Esophagus (tissue), 2 donors: ENCODE measurements around the gene FBXL20. TPM values are rescaled to one million over a fixed set of nuclear protein-coding genes. Genes with fewer than 3 reads are reported as not detected.
A peak's percentile ranks its signal among the peaks of the same experiment; 100 is the strongest.

Experiments
- H3K27ac ChIP-seq, 2 donors: one replicate each; pipeline ENCODE4 v1.5.1; 2013; ENCODE audit warnings: low read depth in 2 of 2, mild to moderate bottlenecking in 2 of 2, inconsistent platforms in 1 of 2, low read length in 1 of 2, moderate library complexity in 1 of 2
- H3K27me3 ChIP-seq, 2 donors: one replicate each; pipeline ENCODE4 v1.6.1; 2013; ENCODE audit warnings: low read length in 2 of 2, control low read depth in 1 of 2, mild to moderate bottlenecking in 1 of 2; ENCODE audit not compliant: insufficient read depth in 2 of 2, control insufficient read depth in 1 of 2
- H3K36me3 ChIP-seq, 2 donors: one replicate each; pipeline ENCODE4 v1.6.1; 2013; ENCODE audit warnings: low read length in 1 of 2; ENCODE audit not compliant: control insufficient read depth in 2 of 2, insufficient read depth in 2 of 2
- H3K4me1 ChIP-seq, 2 donors: one replicate each; pipeline ENCODE4 v1.6.1; 2013; ENCODE audit warnings: low read length in 1 of 2; ENCODE audit not compliant: control insufficient read depth in 2 of 2, insufficient read depth in 2 of 2
- H3K4me3 ChIP-seq, 2 donors: one replicate each; pipeline ENCODE4 v1.5.1; 2013; ENCODE audit warnings: low read length in 2 of 2, mild to moderate bottlenecking in 2 of 2, low read depth in 1 of 2, moderate library complexity in 1 of 2
- H3K9me3 ChIP-seq, 2 donors: one replicate each; pipeline ENCODE4 v1.6.1; 2013; ENCODE audit warnings: mild to moderate bottlenecking in 2 of 2, low read depth in 1 of 2, low read length in 1 of 2, moderate library complexity in 1 of 2; ENCODE audit not compliant: control insufficient read depth in 2 of 2, insufficient read depth in 1 of 2
- WGBS, 2 donors: extraction: QIAGEN DNeasy Blood & Tissue Kit; methylation state at CpG; one replicate each; pipeline ENCODE4 v1.1.7; 2013; 5-methylcytosine and 5-hydroxymethylcytosine counted together
- polyA plus RNA-seq, 2 donors: library from polyadenylated mRNA; stranded (reverse); fragments of 200-250 nt; gene quantifications; one replicate each; pipeline ENCODE4 v1.2.3, GENCODE V29; 2013
- donor health status: healthy with polysubstance abuse.
- donor health status: Bipolar disorder and iron deficiency.

FBXL20 gene
- polyA plus RNA-seq, 2 donors = 2.3 to 3.8 TPM

GRCh38 chr17:39217734-39218369, 183.6 kb downstream of the FBXL20 start:
- no peak overlapping the region for H3K4me3 ChIP-seq
- H3K9me3 ChIP-seq = no peaks in the 10 kb centered on the region
- no peak overlapping the region for H3K27ac ChIP-seq
- H3K4me1 ChIP-seq = no peaks in the 10 kb centered on the region
- no peaks in the 10 kb centered on the region for H3K36me3 ChIP-seq
- H3K27me3 ChIP-seq = no peaks in the 10 kb centered on the region
- WGBS, 2 donors = 20 to 31% methylated on average over 24 of the region's 24 CpGs

GRCh38 chr17:39213852-39214251, 187.6 kb downstream of the FBXL20 start:
- 62 to 72% methylated on average over 9 of the region's 9 CpGs for WGBS, 2 donors
- Histone ChIP-seq H3K9me3 (no peaks in the 10 kb centered on the region), H3K27ac (no peak overlapping the region), H3K4me1 (peaks cover 3 to 17% of the 10 kb centered on the region in 2 donors), H3K27me3 (no peaks in the 10 kb centered on the region), H3K4me3 (no peak overlapping the region), H3K36me3 (no peaks in the 10 kb centered on the region)

- H3K27me3 ChIP-seq = no peaks in the 10 kb centered on the region
- H3K36me3 ChIP-seq = no peaks in the 10 kb centered on the region
- H3K9me3 ChIP-seq = no peaks in the 10 kb centered on the region
- WGBS, 2 donors = 46 to 58% methylated on average over 16 of the region's 16 CpGs
- no peak overlapping the region for H3K4me3 ChIP-seq
- H3K4me1 ChIP-seq = peaks cover 3 to 18% of the 10 kb centered on the region in 2 donors
- H3K27ac ChIP-seq = peak overlapping the region in 1 of 2 donors; percentile 13
Observed at GRCh38 chr17:39212841-39213480, 188.5 kb downstream of the FBXL20 start.

- Histone ChIP-seq H3K4me1 (peaks cover 3 to 18% of the 10 kb centered on the region in 2 donors), H3K4me3 (no peak overlapping the region), H3K9me3 (no peaks in the 10 kb centered on the region), H3K27ac (peak overlapping the region in 1 of 2 donors; percentile 13), H3K36me3 (no peaks in the 10 kb centered on the region), H3K27me3 (no peaks in the 10 kb centered on the region)
- 58 to 68% methylated on average over 11 of the region's 11 CpGs for WGBS, 2 donors
Observed at GRCh38 chr17:39212195-39212810, 189.1 kb downstream of the FBXL20 start.

- Histone ChIP-seq H3K27ac (no peak overlapping the region), H3K9me3 (no peaks in the 10 kb centered on the region), H3K27me3 (no peaks in the 10 kb centered on the region), H3K4me1 (peaks cover 3 to 18% of the 10 kb centered on the region in 2 donors), H3K36me3 (peaks cover 0 to 2% of the 10 kb centered on the region in 2 donors), H3K4me3 (peak overlapping the region; percentile 22 to 31)
- WGBS, 2 donors = 12 to 15% methylated on average over 22 of the region's 22 CpGs
Observed at GRCh38 chr17:39210093-39210434, 191.4 kb downstream of the FBXL20 start.

GRCh38 chr17:39209317-39210092, 191.9 kb downstream of the FBXL20 start:
- H3K27ac ChIP-seq = no peak overlapping the region
- H3K4me1 ChIP-seq = peaks cover 3 to 18% of the 10 kb centered on the region in 2 donors
- H3K36me3 ChIP-seq = peaks cover 1 to 4% of the 10 kb centered on the region in 2 donors
- no peaks in the 10 kb centered on the region for H3K9me3 ChIP-seq
- WGBS, 2 donors = 2 to 3% methylated on average over 35 to 39 of the region's 39 CpGs
- no peaks in the 10 kb centered on the region for H3K27me3 ChIP-seq
- H3K4me3 ChIP-seq = peak overlapping the region; percentile 22 to 31

GRCh38 chr17:39208893-39209292, 192.5 kb downstream of the FBXL20 start:
- no peaks in the 10 kb centered on the region for H3K27me3 ChIP-seq

GRCh38 chr17:39208136-39208535, 193.3 kb downstream of the FBXL20 start:
- Histone ChIP-seq H3K27ac (no peak overlapping the region), H3K27me3 (no peaks in the 10 kb centered on the region), H3K4me3 (no peak overlapping the region), H3K36me3 (peaks cover 12 to 16% of the 10 kb centered on the region in 2 donors), H3K9me3 (no peaks in the 10 kb centered on the region), H3K4me1 (peaks cover 3 to 18% of the 10 kb centered on the region in 2 donors)
- WGBS, 2 donors = 68 to 72% methylated on average over 7 of the region's 7 CpGs

More at GRCh38 chr17:39208893-39209292, 192.5 kb downstream of the FBXL20 start:
- WGBS, 2 donors = 44 to 49% methylated on average over 8 of the region's 8 CpGs
- H3K36me3 ChIP-seq = peaks cover 8 to 9% of the 10 kb centered on the region in 2 donors
- H3K4me3 ChIP-seq = no peak overlapping the region
- H3K9me3 ChIP-seq = no peaks in the 10 kb centered on the region
- peaks cover 3 to 18% of the 10 kb centered on the region in 2 donors for H3K4me1 ChIP-seq
- no peak overlapping the region for H3K27ac ChIP-seq

GRCh38 chr17:39205112-39205526, 196.3 kb downstream of the FBXL20 start:
- 78 to 82% methylated on average over 3 of the region's 3 CpGs for WGBS, 2 donors
- no peaks in the 10 kb centered on the region for H3K27me3 ChIP-seq
- H3K4me3 ChIP-seq = no peak overlapping the region
- peaks cover 2 to 14% of the 10 kb centered on the region in 2 donors for H3K4me1 ChIP-seq
- H3K36me3 ChIP-seq = peaks cover 18 to 28% of the 10 kb centered on the region in 2 donors
- H3K9me3 ChIP-seq = no peaks in the 10 kb centered on the region
- no peak overlapping the region for H3K27ac ChIP-seq
